Neural cell (in vitro differentiated cells): Measurements from ENCODE around the gene PRODH2. TPM values are rescaled to one million over a fixed set of nuclear protein-coding genes. Genes with fewer than 3 reads are reported as not detected.

Source experiments
- H2AFZ ChIP-seq: fragments of 200-600, 300-800 bp; sonication (generic), shearing (Covaris generic); 2 replicates; pipeline ENCODE4 v1.6.0; 2014; ENCODE audit warnings: low read depth, mild to moderate bottlenecking, antibody characterized with exemption, low read length, moderate library complexity
- H3F3A ChIP-seq: fragments of 200-600 bp; shearing (Covaris generic); 2 replicates; pipeline ENCODE4 v1.6.1; 2016; ENCODE audit warnings: mild to moderate bottlenecking, moderate library complexity, mixed read lengths, antibody characterized with exemption, low read length; ENCODE audit not compliant: insufficient read depth, poor library complexity, severe bottlenecking
- H3K27ac ChIP-seq: fragments of 200-600, 300-800 bp; sonication (generic), shearing (Covaris generic); 2 replicates; pipeline ENCODE4 v1.5.1; 2014; ENCODE audit warnings: mild to moderate bottlenecking, low read length, moderate library complexity
- H3K27me3 ChIP-seq: fragments of 300-800, 200-600 bp; sonication (generic), shearing (Covaris generic); 2 replicates; pipeline ENCODE4 v1.6.0; 2014; ENCODE audit warnings: mild to moderate bottlenecking, low read depth, low read length, moderate library complexity; ENCODE audit not compliant: insufficient read depth
- H3K36me3 ChIP-seq: fragments of 300-800, 200-600 bp; sonication (generic), shearing (Covaris generic); 2 replicates; pipeline ENCODE4 v1.5.1; 2014; ENCODE audit warnings: mild to moderate bottlenecking, antibody characterized with exemption, low read length, moderate library complexity; ENCODE audit not compliant: insufficient read depth
- H3K4me2 ChIP-seq: fragments of 300-800, 200-600 bp; sonication (generic), shearing (Covaris generic); 2 replicates; pipeline ENCODE4 v1.6.0; 2014; ENCODE audit warnings: mild to moderate bottlenecking, low read length
- H3K4me3 ChIP-seq: fragments of 300-800, 200-600 bp; sonication (generic), shearing (Covaris generic); 2 replicates; pipeline ENCODE4 v1.5.1; 2014; ENCODE audit warnings: mild to moderate bottlenecking, low read length, moderate library complexity
- H3K79me2 ChIP-seq: fragments of 200-600 bp; shearing (Covaris generic); replicated peaks from 2 replicates; pipeline ENCODE4 v1.6.0; 2014; ENCODE audit warnings: mild to moderate bottlenecking, low read length, moderate library complexity; ENCODE audit not compliant: insufficient read depth
- H3K9ac ChIP-seq: fragments of 300-800, 200-600 bp; sonication (generic), shearing (Covaris generic); 2 replicates; pipeline ENCODE4 v1.6.1; 2016; ENCODE audit warnings: mild to moderate bottlenecking, low read length, mixed read lengths
- H3K9me2 ChIP-seq: fragments of 200-600 bp; shearing (Covaris generic); 2 replicates; pipeline ENCODE4 v1.6.1; 2016; ENCODE audit warnings: mild to moderate bottlenecking, low read length, mixed read lengths; ENCODE audit not compliant: insufficient read depth
- H3K9me3 ChIP-seq: fragments of 200-600, 300-800 bp; sonication (generic), shearing (Covaris generic); 2 replicates; pipeline ENCODE4 v1.6.1; 2016; ENCODE audit warnings: mild to moderate bottlenecking, mixed run types, low read length, moderate library complexity, mixed read lengths
- H4K20me1 ChIP-seq: fragments of 200-600 bp; shearing (Covaris generic); 2 replicates; pipeline ENCODE4 v1.6.1; 2016; ENCODE audit warnings: mild to moderate bottlenecking, mixed run types; ENCODE audit not compliant: insufficient read depth
- EP300 ChIP-seq: fragments of 450-650 bp; conservative IDR thresholded peaks from 2 replicates; pipeline ENCODE4 v1.6.1; 2014; ENCODE audit warnings: antibody characterized with exemption, mild to moderate bottlenecking, moderate library complexity; ENCODE audit not compliant: poor library complexity, severe bottlenecking
- EZH2 ChIP-seq: fragments of 200-600, 300-800 bp; shearing (Covaris generic), sonication (generic); IDR thresholded peaks from 2 replicates; pipeline ENCODE4 v1.6.1; 2014; ENCODE audit warnings: antibody characterized with exemption, low read length, borderline replicate concordance, mild to moderate bottlenecking; ENCODE audit not compliant: insufficient read depth, poor library complexity, severe bottlenecking
- MXI1 ChIP-seq: fragments of 450-650 bp; conservative IDR thresholded peaks from 2 replicates; pipeline ENCODE4 v1.6.1; 2014; ENCODE audit warnings: antibody characterized with exemption, mild to moderate bottlenecking; ENCODE audit not compliant: poor library complexity, severe bottlenecking
- POLR2AphosphoS5 ChIP-seq: IDR thresholded peaks from 2 replicates; pipeline ENCODE4 v1.6.1; 2012
- RAD21 ChIP-seq: fragments of 450-650 bp; conservative IDR thresholded peaks from 2 replicates; pipeline ENCODE4 v1.6.1; 2014; ENCODE audit warnings: antibody characterized with exemption, mild to moderate bottlenecking, moderate library complexity
- SMC3 ChIP-seq: fragments of 450-650 bp; conservative IDR thresholded peaks from 2 replicates; pipeline ENCODE4 v1.6.1; 2014; ENCODE audit warnings: antibody characterized with exemption, mild to moderate bottlenecking, moderate library complexity; ENCODE audit not compliant: poor library complexity
- TAF1 ChIP-seq: IDR thresholded peaks from 2 replicates; pipeline ENCODE4 v1.6.1; 2012; ENCODE audit warnings: low read depth
- polyA plus RNA-seq: library from polyadenylated mRNA; depleted of rRNA; stranded (reverse); fragments of >200 nt; gene quantifications from 2 replicates; pipeline ENCODE4 v1.2.3, GENCODE V29; 2014
- TF ChIP-seq, protein P1 (sequence below): IDR thresholded peaks from 2 replicates; pipeline ENCODE4 v1.6.1; 2012; ENCODE audit warnings: borderline replicate concordance
- TF ChIP-seq, protein P2 (sequence below): fragments of 450-650 bp; IDR thresholded peaks from 2 replicates; pipeline ENCODE4 v1.5.1; 2014; ENCODE audit warnings: antibody characterized with exemption, mild to moderate bottlenecking, moderate library complexity; ENCODE audit not compliant: poor library complexity, severe bottlenecking

PRODH2 gene
- polyA plus RNA-seq, 1 donor from 2014 or later, result not detected

DNA sequence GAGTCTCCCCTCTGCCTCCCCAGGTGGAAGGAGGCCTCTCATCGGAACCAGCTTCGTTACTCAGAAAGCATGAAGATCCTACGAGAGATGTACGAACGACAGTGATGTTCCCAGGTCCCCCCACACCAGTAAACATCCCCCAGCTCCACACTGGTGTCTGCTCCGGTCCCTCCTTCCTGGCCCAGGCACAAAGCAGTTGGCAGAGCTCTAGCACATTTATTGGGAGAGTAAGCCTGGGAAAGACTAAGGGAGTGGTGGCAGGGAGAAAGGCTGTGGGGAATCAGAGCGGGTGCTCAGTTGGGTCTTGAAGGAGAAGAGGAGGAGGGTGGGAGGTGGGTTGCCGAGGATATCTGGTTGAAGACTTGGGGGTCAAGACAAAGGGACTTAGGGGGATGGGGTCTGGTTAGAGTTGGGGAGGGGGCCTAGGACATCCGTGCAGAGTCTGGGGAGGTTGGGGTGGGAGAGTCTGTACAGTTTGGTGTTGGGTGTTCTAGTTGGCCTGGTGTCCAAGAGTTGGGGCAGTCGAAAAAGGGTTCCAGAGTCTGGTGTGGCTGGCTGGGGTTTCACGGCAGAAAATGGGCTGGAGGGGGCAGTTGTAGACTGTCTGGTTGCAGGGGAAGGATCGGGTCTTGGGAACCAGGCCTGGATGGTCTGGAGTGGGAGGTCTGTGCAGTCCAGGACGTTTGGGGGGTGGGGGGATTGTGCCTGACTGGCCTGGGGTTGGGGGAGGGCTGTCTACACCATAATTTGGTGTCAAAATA is 58.1 kb downstream of the PRODH2 start:
- H3K4me2 ChIP-seq, result no peak overlapping the region
- no peak overlapping the region for H2AFZ ChIP-seq
- H3K79me2 ChIP-seq, result peaks cover 10% of the 10 kb centered on the region
- no peaks in the 10 kb centered on the region for H3K27me3 ChIP-seq
- no peaks in the 10 kb centered on the region for H4K20me1 ChIP-seq
- no peak overlapping the region for H3K9ac ChIP-seq
- H3K27ac ChIP-seq, result no peak overlapping the region
- no peaks in the 10 kb centered on the region for H3F3A ChIP-seq
- H3K36me3 ChIP-seq, result peaks cover 8% of the 10 kb centered on the region
- no peaks in the 10 kb centered on the region for H3K9me2 ChIP-seq
- TF ChIP-seq TAF1 (no peak), EP300 (no peak), MXI1 (no peak), SMC3 (no peak), RAD21 (no peak), POLR2AphosphoS5 (no peak)
- TF ChIP-seq, protein P1, sequence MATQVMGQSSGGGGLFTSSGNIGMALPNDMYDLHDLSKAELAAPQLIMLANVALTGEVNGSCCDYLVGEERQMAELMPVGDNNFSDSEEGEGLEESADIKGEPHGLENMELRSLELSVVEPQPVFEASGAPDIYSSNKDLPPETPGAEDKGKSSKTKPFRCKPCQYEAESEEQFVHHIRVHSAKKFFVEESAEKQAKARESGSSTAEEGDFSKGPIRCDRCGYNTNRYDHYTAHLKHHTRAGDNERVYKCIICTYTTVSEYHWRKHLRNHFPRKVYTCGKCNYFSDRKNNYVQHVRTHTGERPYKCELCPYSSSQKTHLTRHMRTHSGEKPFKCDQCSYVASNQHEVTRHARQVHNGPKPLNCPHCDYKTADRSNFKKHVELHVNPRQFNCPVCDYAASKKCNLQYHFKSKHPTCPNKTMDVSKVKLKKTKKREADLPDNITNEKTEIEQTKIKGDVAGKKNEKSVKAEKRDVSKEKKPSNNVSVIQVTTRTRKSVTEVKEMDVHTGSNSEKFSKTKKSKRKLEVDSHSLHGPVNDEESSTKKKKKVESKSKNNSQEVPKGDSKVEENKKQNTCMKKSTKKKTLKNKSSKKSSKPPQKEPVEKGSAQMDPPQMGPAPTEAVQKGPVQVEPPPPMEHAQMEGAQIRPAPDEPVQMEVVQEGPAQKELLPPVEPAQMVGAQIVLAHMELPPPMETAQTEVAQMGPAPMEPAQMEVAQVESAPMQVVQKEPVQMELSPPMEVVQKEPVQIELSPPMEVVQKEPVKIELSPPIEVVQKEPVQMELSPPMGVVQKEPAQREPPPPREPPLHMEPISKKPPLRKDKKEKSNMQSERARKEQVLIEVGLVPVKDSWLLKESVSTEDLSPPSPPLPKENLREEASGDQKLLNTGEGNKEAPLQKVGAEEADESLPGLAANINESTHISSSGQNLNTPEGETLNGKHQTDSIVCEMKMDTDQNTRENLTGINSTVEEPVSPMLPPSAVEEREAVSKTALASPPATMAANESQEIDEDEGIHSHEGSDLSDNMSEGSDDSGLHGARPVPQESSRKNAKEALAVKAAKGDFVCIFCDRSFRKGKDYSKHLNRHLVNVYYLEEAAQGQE, result no peak
- TF ChIP-seq, protein P2, sequence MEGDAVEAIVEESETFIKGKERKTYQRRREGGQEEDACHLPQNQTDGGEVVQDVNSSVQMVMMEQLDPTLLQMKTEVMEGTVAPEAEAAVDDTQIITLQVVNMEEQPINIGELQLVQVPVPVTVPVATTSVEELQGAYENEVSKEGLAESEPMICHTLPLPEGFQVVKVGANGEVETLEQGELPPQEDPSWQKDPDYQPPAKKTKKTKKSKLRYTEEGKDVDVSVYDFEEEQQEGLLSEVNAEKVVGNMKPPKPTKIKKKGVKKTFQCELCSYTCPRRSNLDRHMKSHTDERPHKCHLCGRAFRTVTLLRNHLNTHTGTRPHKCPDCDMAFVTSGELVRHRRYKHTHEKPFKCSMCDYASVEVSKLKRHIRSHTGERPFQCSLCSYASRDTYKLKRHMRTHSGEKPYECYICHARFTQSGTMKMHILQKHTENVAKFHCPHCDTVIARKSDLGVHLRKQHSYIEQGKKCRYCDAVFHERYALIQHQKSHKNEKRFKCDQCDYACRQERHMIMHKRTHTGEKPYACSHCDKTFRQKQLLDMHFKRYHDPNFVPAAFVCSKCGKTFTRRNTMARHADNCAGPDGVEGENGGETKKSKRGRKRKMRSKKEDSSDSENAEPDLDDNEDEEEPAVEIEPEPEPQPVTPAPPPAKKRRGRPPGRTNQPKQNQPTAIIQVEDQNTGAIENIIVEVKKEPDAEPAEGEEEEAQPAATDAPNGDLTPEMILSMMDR, result no peak
- H3K9me3 ChIP-seq, result no peaks in the 10 kb centered on the region
- no peak overlapping the region for H3K4me3 ChIP-seq

DNA sequence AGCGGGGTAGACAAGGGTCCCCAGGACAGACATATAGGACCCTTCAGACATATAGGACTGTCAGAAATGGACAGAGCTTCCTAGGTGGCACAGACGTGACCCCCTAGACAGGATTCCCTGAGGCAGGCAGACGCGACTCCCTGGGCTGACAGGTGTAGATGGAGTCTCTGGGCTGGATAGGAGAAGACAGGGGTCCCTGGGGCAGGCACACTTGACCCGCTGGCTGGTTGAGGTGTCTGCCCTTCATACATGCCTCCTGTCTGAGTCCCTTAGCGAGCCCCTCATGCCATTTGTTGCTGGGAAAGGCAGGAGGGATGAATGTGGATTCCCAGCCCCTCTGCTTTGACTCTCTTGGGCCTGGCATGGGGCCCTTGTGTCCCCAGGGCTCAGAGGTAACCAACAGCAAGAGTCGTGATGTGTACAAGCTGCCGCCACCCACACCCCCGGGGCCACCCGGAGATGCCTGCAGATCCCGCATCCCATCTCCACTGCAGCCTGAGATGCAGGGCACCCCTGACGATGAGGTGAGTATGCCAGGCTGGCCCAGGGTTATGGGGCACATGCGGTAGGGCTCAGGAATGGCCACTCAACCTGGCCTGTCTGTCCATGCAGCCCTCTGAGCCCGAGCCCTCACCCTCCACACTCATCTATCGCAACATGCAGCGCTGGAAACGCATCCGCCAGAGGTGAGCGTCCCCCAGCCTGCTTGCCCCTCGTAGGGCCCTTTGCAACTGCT is 58.8 kb downstream of the PRODH2 start:
- Histone ChIP-seq H3K27ac (no peak overlapping the region), H3K4me2 (no peak overlapping the region), H3K4me3 (no peak overlapping the region), H3K9me2 (no peaks in the 10 kb centered on the region), H2AFZ (no peak overlapping the region), H3K79me2 (peaks cover 9% of the 10 kb centered on the region), H4K20me1 (no peaks in the 10 kb centered on the region), H3K9ac (no peak overlapping the region), H3K36me3 (peaks cover 8% of the 10 kb centered on the region), H3K9me3 (no peaks in the 10 kb centered on the region), H3F3A (no peaks in the 10 kb centered on the region), H3K27me3 (no peaks in the 10 kb centered on the region)
- TF ChIP-seq POLR2AphosphoS5, result no peak
- TF ChIP-seq TAF1, result no peak
- TF ChIP-seq, protein P1, result no peak
- no peak for TF ChIP-seq EP300
- no peak for TF ChIP-seq EZH2
- no peak for TF ChIP-seq RAD21
- no peak for TF ChIP-seq SMC3
- TF ChIP-seq, protein P2, result no peak
- TF ChIP-seq MXI1, result no peak
